ENCODE data around the gene SCML2.
"Not testable (repeated sequence)": the region's sequence is repeated elsewhere in the genome, so short reads cannot be mapped to it uniquely, and the experiment has no call there.

Gene SCML2

GRCh38 chrX:18390941-18391538 is 36.6 kb upstream of the SCML2 start:
- Histone ChIP-seq H4K20me1 (ENCODE audit: control insufficient read depth, insufficient read depth, low read depth, low read length) (no peaks in the 10 kb centered on the region), H3K27ac (ENCODE audit: low read depth, low read length) (no peak overlapping the region), H3K4me3 (ENCODE audit: low read length) (no peak overlapping the region), H3K9me3 (ENCODE audit: control insufficient read depth, insufficient read depth, low read length) (no peaks in the 10 kb centered on the region), H3F3A (ENCODE audit: control insufficient read depth, insufficient read depth) (no peaks in the 10 kb centered on the region), H3K27me3 (ENCODE audit: control insufficient read depth, low read length) (no peaks in the 10 kb centered on the region), H3K4me2 (ENCODE audit: low read length) (no peak overlapping the region), H3K4me1 (ENCODE audit: control insufficient read depth, low read length) (no peaks in the 10 kb centered on the region), H3K36me3 (ENCODE audit: control insufficient read depth, low read length) (no peaks in the 10 kb centered on the region), H3K9me2 (replicated peaks; ENCODE audit: control insufficient read depth, low read length) (no peaks in the 10 kb centered on the region), H3K79me2 (ENCODE audit: control insufficient read depth, low read length) (no peaks in the 10 kb centered on the region)
- TF ChIP-seq, protein P1, sequence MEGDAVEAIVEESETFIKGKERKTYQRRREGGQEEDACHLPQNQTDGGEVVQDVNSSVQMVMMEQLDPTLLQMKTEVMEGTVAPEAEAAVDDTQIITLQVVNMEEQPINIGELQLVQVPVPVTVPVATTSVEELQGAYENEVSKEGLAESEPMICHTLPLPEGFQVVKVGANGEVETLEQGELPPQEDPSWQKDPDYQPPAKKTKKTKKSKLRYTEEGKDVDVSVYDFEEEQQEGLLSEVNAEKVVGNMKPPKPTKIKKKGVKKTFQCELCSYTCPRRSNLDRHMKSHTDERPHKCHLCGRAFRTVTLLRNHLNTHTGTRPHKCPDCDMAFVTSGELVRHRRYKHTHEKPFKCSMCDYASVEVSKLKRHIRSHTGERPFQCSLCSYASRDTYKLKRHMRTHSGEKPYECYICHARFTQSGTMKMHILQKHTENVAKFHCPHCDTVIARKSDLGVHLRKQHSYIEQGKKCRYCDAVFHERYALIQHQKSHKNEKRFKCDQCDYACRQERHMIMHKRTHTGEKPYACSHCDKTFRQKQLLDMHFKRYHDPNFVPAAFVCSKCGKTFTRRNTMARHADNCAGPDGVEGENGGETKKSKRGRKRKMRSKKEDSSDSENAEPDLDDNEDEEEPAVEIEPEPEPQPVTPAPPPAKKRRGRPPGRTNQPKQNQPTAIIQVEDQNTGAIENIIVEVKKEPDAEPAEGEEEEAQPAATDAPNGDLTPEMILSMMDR (IDR thresholded peaks at IDR 0.05; ENCODE audit: low read depth, low read length, poor library complexity, severe bottlenecking) = peak; percentile 42
- TF ChIP-seq EZH2phosphoT487 (IDR thresholded peaks at IDR 0.05; ENCODE audit: borderline replicate concordance, low read length) = no peak

- Histone ChIP-seq H3K27ac (ENCODE audit: low read depth, low read length) (no peak overlapping the region), H3K27me3 (ENCODE audit: control insufficient read depth, low read length) (no peaks in the 10 kb centered on the region), H3K4me1 (ENCODE audit: control insufficient read depth, low read length) (no peaks in the 10 kb centered on the region), H3K9me2 (replicated peaks; ENCODE audit: control insufficient read depth, low read length) (no peaks in the 10 kb centered on the region), H3K4me2 (ENCODE audit: low read length) (no peak overlapping the region), H3F3A (ENCODE audit: control insufficient read depth, insufficient read depth) (no peaks in the 10 kb centered on the region), H3K36me3 (ENCODE audit: control insufficient read depth, low read length) (no peaks in the 10 kb centered on the region), H4K20me1 (ENCODE audit: control insufficient read depth, insufficient read depth, low read depth, low read length) (no peaks in the 10 kb centered on the region), H3K9me3 (ENCODE audit: control insufficient read depth, insufficient read depth, low read length) (no peaks in the 10 kb centered on the region), H3K79me2 (ENCODE audit: control insufficient read depth, low read length) (no peaks in the 10 kb centered on the region), H3K4me3 (ENCODE audit: low read length) (no peak overlapping the region)
- TF ChIP-seq, protein P1 (IDR thresholded peaks at IDR 0.05; ENCODE audit: low read depth, low read length, poor library complexity, severe bottlenecking) = no peak
- no peak for TF ChIP-seq EZH2phosphoT487 (IDR thresholded peaks at IDR 0.05; ENCODE audit: borderline replicate concordance, low read length)
These were observed 35.5 kb upstream of the SCML2 start for GRCh38 chrX:18389966-18390365.

DNA sequence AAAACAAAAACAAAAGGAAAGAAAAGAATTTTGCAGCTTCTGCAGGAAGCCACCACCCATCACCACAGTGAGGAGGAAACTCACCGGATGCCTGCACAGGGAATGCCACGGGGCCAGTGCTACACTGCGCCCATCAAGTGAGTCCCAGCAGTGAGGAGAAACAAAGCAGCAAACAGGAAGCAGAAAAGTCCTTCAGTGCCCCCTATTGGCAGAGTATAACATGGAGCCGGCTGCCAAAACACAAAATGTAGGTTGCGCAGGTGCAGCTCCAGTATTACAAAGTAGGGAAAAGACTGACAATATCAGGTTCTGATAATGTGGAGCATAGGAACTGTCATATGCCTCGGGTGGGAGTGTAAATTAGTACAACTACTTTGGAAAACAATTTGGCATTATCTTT is 23.3 kb upstream of the SCML2 start:
- no peaks in the 10 kb centered on the region for H3K9me3 ChIP-seq (ENCODE audit: control insufficient read depth, insufficient read depth, low read length)
- H4K20me1 ChIP-seq (ENCODE audit: control insufficient read depth, insufficient read depth, low read depth, low read length) = no peaks in the 10 kb centered on the region
- no peaks in the 10 kb centered on the region for H3K9me2 ChIP-seq (replicated peaks; ENCODE audit: control insufficient read depth, low read length)
- H3K4me1 ChIP-seq (ENCODE audit: control insufficient read depth, low read length) = no peaks in the 10 kb centered on the region
- no peaks in the 10 kb centered on the region for H3F3A ChIP-seq (ENCODE audit: control insufficient read depth, insufficient read depth)
- H3K27me3 ChIP-seq (ENCODE audit: control insufficient read depth, low read length) = no peaks in the 10 kb centered on the region
- TF ChIP-seq EZH2phosphoT487 (IDR thresholded peaks at IDR 0.05; ENCODE audit: borderline replicate concordance, low read length) = no peak
- TF ChIP-seq, protein P1 (IDR thresholded peaks at IDR 0.05; ENCODE audit: low read depth, low read length, poor library complexity, severe bottlenecking) = peak; percentile 45
- no peak overlapping the region for H3K4me2 ChIP-seq (ENCODE audit: low read length)
- no peaks in the 10 kb centered on the region for H3K79me2 ChIP-seq (ENCODE audit: control insufficient read depth, low read length)
- no peak overlapping the region for H3K27ac ChIP-seq (ENCODE audit: low read depth, low read length)
- no peaks in the 10 kb centered on the region for H3K36me3 ChIP-seq (ENCODE audit: control insufficient read depth, low read length)
- no peak overlapping the region for H3K4me3 ChIP-seq (ENCODE audit: low read length)

DNA sequence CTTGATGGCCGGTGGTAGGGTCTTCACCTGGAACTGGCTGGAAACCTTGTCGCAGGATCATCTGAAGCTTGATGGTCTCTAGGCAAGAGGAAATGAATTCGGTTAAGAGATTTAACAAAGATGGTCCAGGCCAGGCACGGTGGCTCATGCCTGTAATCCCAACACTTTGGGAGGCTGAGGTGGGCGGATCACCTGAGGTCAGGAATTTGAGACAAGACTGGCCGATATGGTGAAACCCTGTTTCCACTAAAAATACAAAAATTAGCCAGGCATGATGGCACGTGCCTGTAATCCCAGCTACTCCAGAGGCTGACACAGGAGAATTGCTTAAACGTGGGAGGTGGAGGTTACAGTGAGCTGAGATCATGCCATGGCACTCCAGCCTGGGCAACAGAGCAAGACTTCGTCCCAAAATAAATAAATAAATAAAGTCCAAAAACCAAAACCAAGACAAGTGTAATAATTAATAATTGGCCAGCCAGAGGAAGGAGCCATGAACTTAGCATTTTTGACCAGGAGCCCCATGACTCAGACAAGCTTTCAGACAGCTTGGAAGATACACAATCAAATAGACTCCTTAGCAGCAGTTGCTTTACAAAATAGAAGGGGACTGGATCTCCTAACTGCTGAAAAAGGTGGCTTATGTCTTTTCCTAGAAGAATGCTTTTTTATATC is 20.8 kb upstream of the SCML2 start:
- not testable (repeated sequence) for H3K27me3 ChIP-seq (ENCODE audit: control insufficient read depth, low read length); H3K9me2 ChIP-seq (replicated peaks; ENCODE audit: control insufficient read depth, low read length); H3K9me3 ChIP-seq (ENCODE audit: control insufficient read depth, insufficient read depth, low read length); H3K27ac ChIP-seq (ENCODE audit: low read depth, low read length); H3F3A ChIP-seq (ENCODE audit: control insufficient read depth, insufficient read depth); H3K36me3 ChIP-seq (ENCODE audit: control insufficient read depth, low read length); H3K4me2 ChIP-seq (ENCODE audit: low read length); H3K4me1 ChIP-seq (ENCODE audit: control insufficient read depth, low read length); H4K20me1 ChIP-seq (ENCODE audit: control insufficient read depth, insufficient read depth, low read depth, low read length); H3K4me3 ChIP-seq (ENCODE audit: low read length); H3K79me2 ChIP-seq (ENCODE audit: control insufficient read depth, low read length)

DNA sequence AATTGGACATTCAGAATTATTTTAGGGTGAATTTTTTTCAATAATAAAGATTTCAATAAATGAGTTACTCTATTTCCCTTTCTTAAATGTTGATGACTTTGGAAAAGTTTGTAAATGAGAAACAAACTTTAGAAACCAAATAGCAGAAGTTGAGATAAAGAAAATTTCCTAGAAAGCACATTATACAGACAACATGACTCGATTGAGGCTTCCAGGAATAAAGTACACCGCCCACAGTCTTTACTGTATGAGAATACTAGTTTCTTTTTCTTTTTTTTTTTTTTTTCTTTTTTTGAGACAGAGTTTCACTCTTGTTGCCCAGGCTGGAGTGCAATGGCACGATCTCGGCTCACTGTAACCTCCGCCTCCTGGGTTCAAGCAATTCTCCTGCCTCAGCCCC is 14.6 kb upstream of the SCML2 start:
- not testable (repeated sequence) for H3K27me3 ChIP-seq (ENCODE audit: control insufficient read depth, low read length); H3K36me3 ChIP-seq (ENCODE audit: control insufficient read depth, low read length); H4K20me1 ChIP-seq (ENCODE audit: control insufficient read depth, insufficient read depth, low read depth, low read length); H3K4me2 ChIP-seq (ENCODE audit: low read length); H3K27ac ChIP-seq (ENCODE audit: low read depth, low read length); H3F3A ChIP-seq (ENCODE audit: control insufficient read depth, insufficient read depth); H3K4me3 ChIP-seq (ENCODE audit: low read length); H3K9me3 ChIP-seq (ENCODE audit: control insufficient read depth, insufficient read depth, low read length); H3K79me2 ChIP-seq (ENCODE audit: control insufficient read depth, low read length); H3K4me1 ChIP-seq (ENCODE audit: control insufficient read depth, low read length); H3K9me2 ChIP-seq (replicated peaks; ENCODE audit: control insufficient read depth, low read length)

Measured in DOHH2 (cell line).